DOHH2 (cell line): ENCODE data around the gene FTO.

Source experiments
- H3F3A ChIP-seq: fragments of 200-600 bp; sonication (generic), shearing (Covaris generic); 2 replicates; pipeline ENCODE4 v1.6.0; 2016; ENCODE audit warnings: antibody characterized with exemption, mild to moderate bottlenecking; ENCODE audit not compliant: control insufficient read depth, insufficient read depth
- H3K27ac ChIP-seq: fragments of 200-600 bp; sonication (generic); 2 replicates; pipeline ENCODE4 v1.5.1; 2014; ENCODE audit warnings: low read depth, mild to moderate bottlenecking, low read length, moderate library complexity
- H3K27me3 ChIP-seq: fragments of 200-600 bp; sonication (generic); 2 replicates; pipeline ENCODE4 v1.6.1; 2014; ENCODE audit warnings: mild to moderate bottlenecking, low read length, mixed read lengths; ENCODE audit not compliant: control insufficient read depth
- H3K36me3 ChIP-seq: fragments of 200-600 bp; sonication (generic); 2 replicates; pipeline ENCODE4 v1.6.1; 2014; ENCODE audit warnings: mild to moderate bottlenecking, low read length, moderate library complexity, mixed read lengths; ENCODE audit not compliant: control insufficient read depth
- H3K4me1 ChIP-seq: fragments of 200-600 bp; sonication (generic); 2 replicates; pipeline ENCODE4 v1.6.1; 2014; ENCODE audit warnings: mild to moderate bottlenecking, low read length, mixed read lengths; ENCODE audit not compliant: control insufficient read depth
- H3K4me2 ChIP-seq: fragments of 200-600 bp; sonication (generic); 2 replicates; pipeline ENCODE4 v1.6.0; 2014; ENCODE audit warnings: mild to moderate bottlenecking, low read length, moderate library complexity
- H3K4me3 ChIP-seq: fragments of 200-600 bp; sonication (generic); 2 replicates; pipeline ENCODE4 v1.5.1; 2014; ENCODE audit warnings: mild to moderate bottlenecking, low read length, mixed read lengths
- H3K79me2 ChIP-seq: fragments of 200-600 bp; sonication (generic); 2 replicates; pipeline ENCODE4 v1.6.1; 2014; ENCODE audit warnings: mild to moderate bottlenecking, low read length, mixed read lengths; ENCODE audit not compliant: control insufficient read depth
- H3K9me2 ChIP-seq: fragments of 200-600 bp; sonication (generic); replicated peaks from 2 replicates; pipeline ENCODE4 v1.6.1; 2014; ENCODE audit warnings: mild to moderate bottlenecking, low read length, mixed read lengths; ENCODE audit not compliant: control insufficient read depth
- H3K9me3 ChIP-seq: fragments of 200-600 bp; sonication (generic); 2 replicates; pipeline ENCODE4 v1.6.1; 2014; ENCODE audit warnings: antibody characterized with exemption, low read length, mixed read lengths; ENCODE audit not compliant: control insufficient read depth, insufficient read depth
- H4K20me1 ChIP-seq: fragments of 200-600 bp; sonication (generic); 2 replicates; pipeline ENCODE4 v1.6.0; 2014; ENCODE audit warnings: low read depth, mild to moderate bottlenecking, antibody characterized with exemption, low read length, moderate library complexity; ENCODE audit not compliant: control insufficient read depth, insufficient read depth
- EZH2phosphoT487 ChIP-seq: fragments of 200-600 bp; sonication (generic); IDR thresholded peaks from 2 replicates; pipeline ENCODE4 v1.6.1; 2017; ENCODE audit warnings: borderline replicate concordance, mild to moderate bottlenecking, antibody characterized with exemption, low read length, moderate library complexity, mixed read lengths
- TF ChIP-seq, protein P1 (sequence below): fragments of 200-600 bp; sonication (generic); IDR thresholded peaks from one replicate; pipeline ENCODE4 v1.5.1; 2014; ENCODE audit warnings: antibody characterized with exemption, mild to moderate bottlenecking, low read depth, low read length; ENCODE audit not compliant: poor library complexity, severe bottlenecking

The FTO gene

DNA sequence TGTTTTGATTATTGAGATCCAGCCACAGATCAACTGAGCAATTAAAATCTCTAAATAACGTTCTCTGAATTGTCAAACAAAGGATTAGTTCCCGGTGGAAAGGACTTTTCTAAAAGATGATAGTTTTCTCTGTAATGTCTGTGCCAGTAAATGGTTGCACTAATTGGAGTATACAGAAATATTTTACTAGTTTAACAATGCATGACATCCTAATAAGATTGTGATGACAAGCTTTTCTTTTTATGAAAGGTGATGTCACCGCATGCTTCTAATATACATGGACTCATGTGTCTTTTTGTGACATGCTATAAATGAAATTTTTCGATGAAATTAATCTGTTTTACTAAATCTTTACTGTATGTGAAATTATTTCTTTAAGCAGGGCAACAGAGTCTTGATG is 371.5 kb downstream of the FTO start:
- no peaks in the 10 kb centered on the region for H3K79me2 ChIP-seq
- no peaks in the 10 kb centered on the region for H4K20me1 ChIP-seq
- no peaks in the 10 kb centered on the region for H3F3A ChIP-seq
- no peaks in the 10 kb centered on the region for H3K36me3 ChIP-seq
- no peak overlapping the region for H3K27ac ChIP-seq
- no peak overlapping the region for H3K4me3 ChIP-seq
- no peak overlapping the region for H3K4me2 ChIP-seq
- no peaks in the 10 kb centered on the region for H3K9me2 ChIP-seq
- H3K9me3 ChIP-seq = no peaks in the 10 kb centered on the region
- TF ChIP-seq, protein P1, sequence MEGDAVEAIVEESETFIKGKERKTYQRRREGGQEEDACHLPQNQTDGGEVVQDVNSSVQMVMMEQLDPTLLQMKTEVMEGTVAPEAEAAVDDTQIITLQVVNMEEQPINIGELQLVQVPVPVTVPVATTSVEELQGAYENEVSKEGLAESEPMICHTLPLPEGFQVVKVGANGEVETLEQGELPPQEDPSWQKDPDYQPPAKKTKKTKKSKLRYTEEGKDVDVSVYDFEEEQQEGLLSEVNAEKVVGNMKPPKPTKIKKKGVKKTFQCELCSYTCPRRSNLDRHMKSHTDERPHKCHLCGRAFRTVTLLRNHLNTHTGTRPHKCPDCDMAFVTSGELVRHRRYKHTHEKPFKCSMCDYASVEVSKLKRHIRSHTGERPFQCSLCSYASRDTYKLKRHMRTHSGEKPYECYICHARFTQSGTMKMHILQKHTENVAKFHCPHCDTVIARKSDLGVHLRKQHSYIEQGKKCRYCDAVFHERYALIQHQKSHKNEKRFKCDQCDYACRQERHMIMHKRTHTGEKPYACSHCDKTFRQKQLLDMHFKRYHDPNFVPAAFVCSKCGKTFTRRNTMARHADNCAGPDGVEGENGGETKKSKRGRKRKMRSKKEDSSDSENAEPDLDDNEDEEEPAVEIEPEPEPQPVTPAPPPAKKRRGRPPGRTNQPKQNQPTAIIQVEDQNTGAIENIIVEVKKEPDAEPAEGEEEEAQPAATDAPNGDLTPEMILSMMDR = no peak
- no peak for TF ChIP-seq EZH2phosphoT487
- H3K27me3 ChIP-seq = no peaks in the 10 kb centered on the region
- 0 out of 2 replicates have a peak, but pooled peaks cover 3% of the 10 kb centered on the region for H3K4me1 ChIP-seq

DNA sequence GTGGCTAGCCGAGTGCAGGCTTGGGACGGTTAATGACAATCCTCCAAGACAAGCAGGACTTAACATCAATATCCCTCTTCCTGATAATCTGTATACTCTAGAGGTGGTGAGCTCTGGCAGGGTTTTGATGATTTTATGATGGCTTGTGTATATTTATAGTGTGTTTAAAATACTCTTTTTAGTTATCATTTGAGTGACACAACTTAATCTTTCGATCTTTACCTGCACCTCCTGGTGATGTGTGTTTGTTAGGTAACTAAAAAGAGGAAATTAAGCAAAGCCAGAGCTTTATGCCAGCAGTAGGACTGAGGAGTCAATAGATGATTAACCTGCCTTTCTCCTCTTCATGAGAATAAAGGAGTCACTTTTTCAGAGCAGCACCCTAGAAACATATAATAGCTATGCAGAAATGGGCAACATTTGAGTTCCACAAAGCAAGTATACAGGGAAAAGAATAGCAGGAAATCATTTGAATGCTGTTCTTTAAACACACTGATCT is 372.1 kb downstream of the FTO start:
- Histone ChIP-seq H4K20me1 (no peaks in the 10 kb centered on the region), H3K4me1 (no peaks in the 10 kb centered on the region), H3K9me2 (no peaks in the 10 kb centered on the region), H3K4me3 (no peak overlapping the region), H3K9me3 (no peaks in the 10 kb centered on the region), H3K27ac (no peak overlapping the region), H3K36me3 (no peaks in the 10 kb centered on the region), H3K79me2 (no peaks in the 10 kb centered on the region), H3F3A (no peaks in the 10 kb centered on the region), H3K27me3 (no peaks in the 10 kb centered on the region), H3K4me2 (no peak overlapping the region)
- TF ChIP-seq, protein P1 = no peak
- TF ChIP-seq EZH2phosphoT487 = no peak

DNA sequence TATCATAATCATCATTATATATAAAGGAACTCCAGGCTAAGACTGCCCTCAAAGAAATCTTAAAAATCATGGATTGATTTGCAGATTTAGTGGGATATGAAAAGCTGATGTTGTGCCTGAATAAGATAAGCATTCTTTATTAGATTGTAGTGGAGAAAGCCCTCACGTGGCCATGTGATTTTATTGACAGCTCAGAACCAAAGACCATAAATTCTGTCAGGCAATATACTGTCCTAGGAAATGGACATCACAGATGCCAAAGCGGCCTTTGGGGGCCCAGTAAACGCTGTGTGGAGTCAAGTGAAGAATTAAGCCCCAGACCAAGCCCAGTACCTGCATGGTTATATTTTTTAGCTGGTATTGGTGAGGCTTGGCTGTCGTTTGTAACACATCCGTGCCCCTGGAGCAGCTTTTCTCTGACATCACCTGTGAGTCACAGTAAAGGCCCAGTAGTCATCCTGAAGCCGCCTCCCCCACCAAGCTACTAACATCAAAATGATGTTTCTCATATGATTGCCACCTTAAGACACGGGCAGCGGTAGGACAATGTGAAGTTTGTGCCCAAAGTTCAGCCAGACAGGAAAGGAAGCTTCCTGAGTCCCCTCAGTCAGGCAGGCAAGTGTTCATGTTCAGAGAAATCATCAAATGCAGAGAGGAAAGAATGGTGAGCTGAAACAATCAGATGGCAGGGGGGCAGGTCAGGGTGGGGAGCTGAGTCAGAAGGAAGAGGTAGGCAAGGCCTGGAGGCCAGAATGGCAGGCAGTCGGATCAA is 373.3 kb downstream of the FTO start:
- Histone ChIP-seq H3K9me2 (no peaks in the 10 kb centered on the region), H3K27me3 (no peaks in the 10 kb centered on the region), H3K9me3 (no peaks in the 10 kb centered on the region), H3F3A (no peaks in the 10 kb centered on the region), H3K4me2 (no peak overlapping the region), H4K20me1 (no peaks in the 10 kb centered on the region), H3K4me1 (no peaks in the 10 kb centered on the region), H3K79me2 (no peaks in the 10 kb centered on the region), H3K4me3 (no peak overlapping the region), H3K27ac (no peak overlapping the region), H3K36me3 (no peaks in the 10 kb centered on the region)
- TF ChIP-seq, protein P1 = no peak
- TF ChIP-seq EZH2phosphoT487 = no peak
